Tibial artery (tissue), 4 donors: ENCODE data around the gene CLTCL1.

Source experiments
- DNase-seq, 2 donors: peaks; one replicate each; pipeline ENCODE4 v3.0.0-alpha.2; 2019
- H3K27ac ChIP-seq, 2 donors: fragments of 200-600 bp; sonication (generic) in 1 of 2; 1 replicate in 1 of 2; 2 replicates in 1 of 2; pipeline ENCODE4 v1.5.1; 2018 to 2019; ENCODE audit warnings: mild to moderate bottlenecking in 1 of 2
- H3K27me3 ChIP-seq, 2 donors: fragments of 200-600 bp; sonication (generic) in 1 of 2; one replicate each; pipeline versions ENCODE4 v1.5.1 to v1.6.0; 2016 to 2019
- H3K36me3 ChIP-seq, 3 donors: fragments of 200-600 bp; sonication (generic) in 2 of 3; one replicate each; pipeline ENCODE4 v1.5.1; 2016 to 2019; ENCODE audit warnings: mild to moderate bottlenecking in 2 of 3
- H3K4me1 ChIP-seq, 4 donors: fragments of 200-600 bp; sonication (generic) in 2 of 4; 1 replicate in 3 of 4; 2 replicates in 1 of 4; pipeline ENCODE4 v1.5.1; 2016 to 2019
- H3K4me3 ChIP-seq, 2 donors: fragments of 200-600 bp; sonication (generic) in 1 of 2; 1 replicate in 1 of 2; 2 replicates in 1 of 2; pipeline ENCODE4 v1.5.1; 2018 to 2019; ENCODE audit warnings: mild to moderate bottlenecking in 2 of 2
- H3K9me3 ChIP-seq, 3 donors: fragments of 200-600 bp; sonication (generic) in 1 of 3; one replicate each; pipeline ENCODE4 v1.5.1; 2016 to 2019
- CTCF ChIP-seq, 2 experiments: fragments of 200-600 bp in 1 of 2; fragments of 450-650 bp in 1 of 2; IDR thresholded peaks; one replicate each; pipeline ENCODE4 v1.5.1; 2017 to 2019; ENCODE audit warnings: antibody characterized with exemption in 2 of 2, mild to moderate bottlenecking in 1 of 2, moderate library complexity in 1 of 2
- intact Hi-C: fragments of 100-400 bp; cut with DNase I; formaldehyde crosslinking; loops from one replicate; pipeline ENCODE4 v1.15.0; 2023; ENCODE audit warnings: low total_unique reads

CLTCL1 gene

GRCh38 chr22:19137384-19138216 is 153.9 kb downstream of the CLTCL1 start:
- no peak overlapping the region for H3K4me3 ChIP-seq
- H3K36me3 ChIP-seq = peaks cover 72 to 100% (median 98%) of the 10 kb centered on the region in 3 donors
- intact Hi-C loops = no loop called here
- H3K27ac ChIP-seq = no peak overlapping the region
- no peaks in the 10 kb centered on the region for H3K9me3 ChIP-seq
- peaks cover 0 to 3% (median under 1%) of the 10 kb centered on the region in 4 donors for H3K4me1 ChIP-seq
- no peaks in the 10 kb centered on the region for H3K27me3 ChIP-seq
- no peak for DNase-seq
- no peak for TF ChIP-seq CTCF (IDR thresholded peaks at IDR 0.05)

GRCh38 chr22:19136915-19137314 is 154.6 kb downstream of the CLTCL1 start:
- no peak for DNase-seq
- H3K9me3 ChIP-seq = no peaks in the 10 kb centered on the region
- no peaks in the 10 kb centered on the region for H3K27me3 ChIP-seq
- no peaks in the 10 kb centered on the region for H3K4me1 ChIP-seq
- intact Hi-C loops = no loop called here
- H3K4me3 ChIP-seq = no peak overlapping the region
- H3K27ac ChIP-seq = no peak overlapping the region
- H3K36me3 ChIP-seq = peaks cover 72 to 100% (median 98%) of the 10 kb centered on the region in 3 donors
- TF ChIP-seq CTCF (IDR thresholded peaks at IDR 0.05) = no peak

GRCh38 chr22:19134874-19135273 is 156.6 kb downstream of the CLTCL1 start:
- DNase-seq = no peak
- peaks cover 58 to 93% (median 82%) of the 10 kb centered on the region in 3 donors for H3K36me3 ChIP-seq

GRCh38 chr22:19134176-19134831 is 157.2 kb downstream of the CLTCL1 start:
- Histone ChIP-seq H3K4me1 (no peaks in the 10 kb centered on the region), H3K27ac (no peak overlapping the region), H3K27me3 (no peaks in the 10 kb centered on the region), H3K36me3 (peaks cover 52 to 87% (median 77%) of the 10 kb centered on the region in 3 donors), H3K9me3 (no peaks in the 10 kb centered on the region), H3K4me3 (no peak overlapping the region)
- no peak for TF ChIP-seq CTCF (IDR thresholded peaks at IDR 0.05)
- intact Hi-C loops = no loop called here
- no peak for DNase-seq

More at GRCh38 chr22:19134874-19135273, 156.6 kb downstream of the CLTCL1 start:
- intact Hi-C loops = no loop called here
- H3K27ac ChIP-seq = no peak overlapping the region
- no peaks in the 10 kb centered on the region for H3K9me3 ChIP-seq
- TF ChIP-seq CTCF (IDR thresholded peaks at IDR 0.05) = no peak
- no peak overlapping the region for H3K4me3 ChIP-seq
- H3K27me3 ChIP-seq = no peaks in the 10 kb centered on the region
- H3K4me1 ChIP-seq = no peaks in the 10 kb centered on the region

- Histone ChIP-seq H3K4me1 (no peaks in the 10 kb centered on the region), H3K4me3 (no peak overlapping the region), H3K9me3 (no peaks in the 10 kb centered on the region), H3K36me3 (peaks cover 45 to 80% (median 69%) of the 10 kb centered on the region in 3 donors), H3K27ac (no peak overlapping the region), H3K27me3 (no peaks in the 10 kb centered on the region)
- no peak for DNase-seq
- no peak for TF ChIP-seq CTCF (IDR thresholded peaks at IDR 0.05)
- intact Hi-C loops = no loop called here
Observed at GRCh38 chr22:19133561-19133960, 158.0 kb downstream of the CLTCL1 start.
